ENCODE measurements around the gene NKX1-1.
"Not testable (repeated sequence)": the region's sequence is repeated elsewhere in the genome, so short reads cannot be mapped to it uniquely, and the experiment has no call there.

Gene NKX1-1

DNA sequence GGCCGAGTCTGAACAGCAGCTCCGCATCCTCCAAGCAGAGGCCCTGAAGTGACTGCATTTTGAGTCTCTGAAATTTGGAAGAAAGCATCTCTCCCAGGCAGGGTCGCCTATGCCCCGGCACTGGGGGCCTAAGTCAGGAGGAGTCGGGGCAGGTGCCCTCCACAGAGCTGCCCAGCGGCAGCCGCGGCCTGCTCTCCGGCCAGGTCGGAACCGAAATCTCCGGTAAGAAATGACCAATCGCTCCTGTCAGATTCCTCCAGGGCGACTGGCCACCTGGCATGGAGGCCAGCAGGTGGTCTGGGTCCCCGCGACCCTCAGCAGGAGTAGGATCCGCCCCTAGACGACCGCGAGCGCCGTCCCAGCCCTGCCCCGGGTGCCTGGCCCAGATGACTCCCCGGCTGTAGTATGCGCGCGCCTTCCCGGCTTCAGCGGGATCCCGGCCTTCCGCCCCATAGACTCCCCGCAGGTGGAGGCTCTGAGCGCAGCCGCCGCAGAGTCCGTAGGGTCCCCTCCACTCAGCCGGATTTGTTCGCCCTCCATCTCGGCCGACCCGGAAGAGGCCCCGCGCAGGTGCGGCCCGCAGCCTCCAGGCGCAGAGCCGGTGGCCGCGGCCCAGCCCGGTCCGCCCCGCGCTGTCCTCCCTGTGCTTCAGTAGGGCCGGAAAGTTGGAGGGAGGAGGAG, 1.5 kb downstream of the NKX1-1 start:
- no peak for DNase-seq (ENCODE audit: low spot score)

DNA sequence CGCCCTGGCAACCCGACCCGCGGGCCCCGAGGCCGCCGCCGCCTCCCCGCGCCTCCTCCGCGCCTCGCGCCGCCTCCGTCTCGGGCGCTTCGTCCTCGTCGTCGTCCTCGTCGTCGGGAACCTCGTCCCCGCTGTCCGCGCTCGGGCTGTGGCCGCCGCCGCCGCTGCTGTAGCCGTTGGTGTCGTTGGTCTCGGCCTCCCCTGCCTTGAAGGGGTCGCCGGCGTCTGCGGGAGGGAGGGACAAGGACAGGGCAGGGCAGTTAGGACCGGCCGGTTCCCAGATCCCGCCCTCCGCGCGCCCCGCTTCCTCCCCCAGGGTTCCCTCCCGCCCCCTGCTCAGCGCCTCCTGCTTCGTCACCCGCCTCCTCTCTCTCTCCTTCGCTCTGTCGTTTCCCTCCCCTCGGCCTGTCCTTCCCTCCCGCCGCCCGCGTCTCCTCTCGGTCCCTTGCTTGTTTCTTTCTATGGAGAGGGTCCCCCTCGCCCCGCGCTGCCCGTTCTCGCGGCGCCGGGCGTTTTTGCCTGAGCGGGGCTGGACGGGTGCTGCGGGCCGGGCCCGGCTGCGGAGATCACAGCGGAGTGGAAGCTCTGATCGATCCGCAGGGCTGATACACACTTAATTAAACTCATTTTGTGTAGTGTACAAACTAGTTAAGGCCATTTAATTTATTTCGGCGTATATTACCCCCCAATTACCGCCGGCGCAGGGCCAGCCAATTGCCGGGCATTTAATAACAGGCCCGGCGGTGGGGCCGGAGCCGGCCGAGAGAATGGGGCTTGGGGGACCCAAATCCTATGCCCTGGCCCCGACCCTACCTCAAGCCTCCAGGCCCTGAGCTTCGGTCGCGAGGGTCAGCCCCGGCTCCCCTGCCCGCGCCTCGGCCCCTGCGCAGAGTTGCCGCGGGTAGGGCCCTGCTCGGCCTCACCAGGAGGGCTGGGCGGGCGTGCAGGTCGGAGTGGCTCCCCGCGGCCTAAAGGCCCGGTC, 2.4 kb downstream of the NKX1-1 start:
- DNase-seq (ENCODE audit: low spot score): no peak

DNA sequence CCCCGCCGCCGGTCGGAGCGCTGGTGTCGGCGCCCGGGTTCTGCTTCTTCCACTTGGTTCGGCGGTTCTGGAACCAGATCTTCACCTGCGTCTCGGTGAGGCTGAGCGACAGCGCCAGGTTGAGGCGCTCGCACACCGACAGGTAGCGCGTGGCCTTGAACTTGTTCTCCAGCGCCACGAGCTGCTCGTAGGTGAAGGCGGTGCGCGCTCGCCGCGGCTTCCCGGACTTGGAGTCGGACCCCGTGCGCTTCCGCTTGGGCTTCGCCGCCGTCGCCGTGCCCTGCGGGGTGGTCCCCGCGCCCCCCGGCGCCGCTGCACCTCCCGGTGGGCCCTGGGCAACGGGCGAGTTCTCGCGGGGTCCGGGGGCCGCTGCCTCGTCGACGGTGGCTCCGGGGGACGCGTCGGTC, 3.1 kb downstream of the NKX1-1 start:
- DNase-seq (ENCODE audit: low spot score): no peak

DNA sequence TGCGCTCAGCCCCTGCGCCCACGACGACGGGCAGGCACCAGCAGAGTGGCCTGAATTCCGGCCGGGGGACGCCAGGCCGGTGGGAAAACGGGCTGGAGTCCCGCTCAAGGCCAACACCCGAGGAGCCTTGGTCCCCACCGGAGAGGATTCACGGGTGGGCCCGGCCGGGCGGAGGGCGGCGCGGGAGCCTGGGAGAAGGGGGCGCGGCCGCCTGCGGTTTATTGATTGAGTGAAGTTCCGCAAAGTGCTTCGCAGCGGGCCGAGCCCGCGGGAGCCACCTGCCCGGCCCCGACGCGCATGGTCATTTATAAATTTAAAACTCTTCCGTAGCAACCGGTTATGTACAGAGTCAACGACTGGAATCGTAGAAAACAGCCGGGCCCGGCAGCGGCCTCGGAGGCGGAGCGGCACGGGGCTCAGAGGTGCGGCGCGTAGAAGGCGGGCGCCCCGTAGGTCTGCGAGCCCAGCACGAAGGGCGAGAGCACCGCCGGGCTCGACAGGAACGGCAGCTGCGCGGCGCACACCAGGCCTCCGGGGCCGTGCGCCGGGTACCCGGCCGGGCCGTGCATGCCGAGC, 3.6 kb downstream of the NKX1-1 start:
- DNase-seq (ENCODE audit: low spot score): no peak

DNA sequence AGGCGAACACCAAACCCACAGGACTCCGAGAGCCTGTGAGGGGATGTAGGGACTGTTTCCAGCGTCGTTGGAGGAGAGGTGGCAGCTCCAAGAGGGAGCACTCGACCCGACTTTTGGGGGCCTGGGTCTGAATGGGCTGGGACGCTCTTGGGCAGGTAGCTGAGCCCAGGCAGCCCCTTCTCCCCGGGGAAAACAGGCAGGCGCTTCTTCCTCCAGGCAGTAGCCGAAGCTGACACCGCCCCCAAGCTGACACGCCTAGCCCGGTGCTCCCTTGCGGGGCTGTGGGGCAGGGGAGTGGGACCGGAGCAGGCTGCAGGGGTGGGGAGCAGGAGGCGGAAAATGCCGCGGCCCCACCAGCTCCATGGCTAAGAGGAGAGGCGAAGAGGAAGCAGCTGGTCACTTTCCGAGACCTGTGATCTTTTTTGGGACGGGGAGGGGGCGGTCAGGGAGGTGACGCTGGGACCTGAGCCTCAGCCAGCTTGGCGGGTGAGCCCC, 4.2 kb downstream of the NKX1-1 start:
- DNase-seq (ENCODE audit: low spot score): no peak

DNA sequence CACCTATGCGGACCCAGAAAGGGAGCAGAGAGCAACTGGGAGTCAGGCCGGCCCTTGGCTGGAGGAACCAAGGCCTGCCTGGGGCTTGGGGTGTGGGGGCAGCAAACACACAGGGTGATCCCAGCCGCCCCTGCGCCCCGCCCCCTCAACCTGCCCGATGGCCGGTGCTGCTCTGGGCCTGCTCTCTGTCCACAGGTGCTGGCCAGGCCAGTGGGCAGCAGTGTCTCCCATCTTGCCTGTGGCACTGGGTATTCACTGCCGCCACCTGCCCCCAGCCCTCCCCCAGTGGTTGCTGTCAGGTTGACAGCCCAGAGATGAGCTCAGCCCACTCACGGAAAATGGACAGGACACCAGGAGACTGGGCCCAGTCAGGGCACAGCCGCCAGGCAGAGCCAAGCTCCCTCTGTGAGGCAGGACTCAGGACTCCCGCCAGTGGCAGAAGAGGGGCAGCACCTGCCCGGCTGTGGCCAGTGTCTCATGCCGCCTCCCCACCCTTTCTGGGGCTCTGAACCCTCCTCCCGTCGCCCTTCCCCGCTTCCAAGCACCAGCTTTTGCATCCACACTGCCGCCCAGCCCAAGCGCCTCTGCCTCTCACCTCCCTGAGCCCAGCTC, 4.7 kb downstream of the NKX1-1 start:
- DNase-seq (ENCODE audit: low spot score): no peak

DNA sequence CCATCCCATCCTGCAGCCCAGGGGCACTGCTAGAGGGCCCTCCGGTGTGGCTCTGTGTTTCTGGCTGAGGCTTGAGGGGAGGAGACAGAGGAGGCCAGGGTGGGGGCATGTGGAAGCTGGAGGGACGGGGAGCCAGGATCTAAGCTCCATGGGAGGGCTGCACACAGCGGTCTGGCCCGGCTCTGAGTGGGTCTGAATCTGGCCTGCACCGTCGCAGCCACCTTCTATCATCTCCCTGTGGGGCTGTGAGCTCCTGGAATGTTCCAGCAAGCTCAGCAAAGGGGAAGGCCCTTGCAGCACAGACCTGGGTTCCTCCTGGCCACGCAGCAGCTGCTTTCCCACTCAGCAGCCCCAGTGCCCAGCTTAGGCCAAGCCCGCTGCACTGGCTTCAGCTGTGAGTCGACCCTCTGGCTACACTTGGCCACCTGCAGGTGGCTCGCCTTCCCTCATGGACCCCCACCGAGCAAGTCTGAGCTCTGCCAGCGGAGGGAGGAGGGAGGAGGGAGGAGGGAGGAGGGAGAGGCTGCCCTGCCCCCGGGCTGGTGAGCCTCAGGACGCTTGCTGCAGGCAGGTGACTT, 5.3 kb downstream of the NKX1-1 start:
- DNase-seq (ENCODE audit: low spot score): no peak

DNA sequence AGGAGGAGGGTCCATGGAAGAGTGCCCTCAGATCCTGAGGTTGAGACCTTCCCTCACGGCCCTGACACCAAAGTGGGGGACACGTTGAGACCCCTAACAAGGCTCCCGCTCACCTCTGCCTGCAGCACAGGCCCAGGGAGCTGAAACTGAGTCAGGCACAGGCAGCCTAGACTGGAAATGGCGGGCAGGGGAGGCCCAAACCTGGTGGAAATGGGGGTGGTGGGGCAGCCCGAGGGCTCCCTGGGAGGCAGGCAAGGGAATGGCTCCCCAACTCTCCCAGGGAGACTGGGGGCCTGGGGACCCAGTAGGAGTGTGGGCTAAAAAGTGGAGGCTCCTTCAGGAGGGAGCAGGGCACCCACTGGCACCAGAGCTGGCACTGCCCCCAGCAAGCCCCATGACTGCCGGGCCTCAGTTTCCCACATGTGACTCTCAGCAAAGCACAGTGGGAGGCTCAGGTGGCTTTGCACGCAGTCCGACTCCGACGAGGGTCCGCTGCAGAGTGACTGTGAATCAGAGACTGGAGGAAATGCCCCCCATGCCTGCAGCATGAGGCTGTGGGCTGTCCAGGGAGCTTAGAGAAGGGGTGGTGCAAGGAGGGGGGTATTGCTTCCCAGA, 5.9 kb downstream of the NKX1-1 start:
- no peak for DNase-seq (ENCODE audit: low spot score)

DNA sequence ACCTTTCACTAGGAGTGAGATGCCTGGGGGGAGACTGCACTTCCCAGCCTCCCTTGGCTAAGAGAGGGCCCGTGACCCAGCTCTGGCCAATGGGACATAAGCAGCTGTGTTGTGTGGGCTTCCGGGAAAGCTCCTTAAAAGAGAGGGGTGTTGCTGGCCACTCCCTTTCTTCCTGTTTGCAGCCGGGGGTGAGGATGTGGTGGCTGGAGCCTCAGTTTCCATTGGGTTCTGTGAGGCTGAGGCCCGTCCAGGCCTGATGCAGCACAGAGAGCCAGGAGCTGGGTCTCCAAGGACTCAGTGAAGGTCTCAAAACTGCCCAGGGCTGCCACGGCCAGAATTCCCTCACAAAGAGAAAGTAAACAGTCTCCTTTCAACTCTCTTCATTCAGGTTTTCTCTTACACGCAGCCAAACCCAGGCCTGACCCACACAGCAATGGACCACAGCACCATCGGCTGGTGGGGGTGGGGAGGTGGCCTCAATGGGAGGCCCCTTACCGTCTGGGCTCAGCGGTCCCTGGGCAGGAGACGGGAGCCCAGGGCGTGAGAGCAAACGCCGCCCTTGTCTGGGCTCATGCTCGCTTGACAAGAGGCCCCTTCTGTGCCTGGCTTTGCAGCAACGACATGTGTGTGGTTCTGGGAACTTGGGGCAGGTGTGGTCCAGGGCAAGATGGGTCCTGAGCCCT, 6.6 kb downstream of the NKX1-1 start:
- no peak for DNase-seq (ENCODE audit: low spot score)

DNA sequence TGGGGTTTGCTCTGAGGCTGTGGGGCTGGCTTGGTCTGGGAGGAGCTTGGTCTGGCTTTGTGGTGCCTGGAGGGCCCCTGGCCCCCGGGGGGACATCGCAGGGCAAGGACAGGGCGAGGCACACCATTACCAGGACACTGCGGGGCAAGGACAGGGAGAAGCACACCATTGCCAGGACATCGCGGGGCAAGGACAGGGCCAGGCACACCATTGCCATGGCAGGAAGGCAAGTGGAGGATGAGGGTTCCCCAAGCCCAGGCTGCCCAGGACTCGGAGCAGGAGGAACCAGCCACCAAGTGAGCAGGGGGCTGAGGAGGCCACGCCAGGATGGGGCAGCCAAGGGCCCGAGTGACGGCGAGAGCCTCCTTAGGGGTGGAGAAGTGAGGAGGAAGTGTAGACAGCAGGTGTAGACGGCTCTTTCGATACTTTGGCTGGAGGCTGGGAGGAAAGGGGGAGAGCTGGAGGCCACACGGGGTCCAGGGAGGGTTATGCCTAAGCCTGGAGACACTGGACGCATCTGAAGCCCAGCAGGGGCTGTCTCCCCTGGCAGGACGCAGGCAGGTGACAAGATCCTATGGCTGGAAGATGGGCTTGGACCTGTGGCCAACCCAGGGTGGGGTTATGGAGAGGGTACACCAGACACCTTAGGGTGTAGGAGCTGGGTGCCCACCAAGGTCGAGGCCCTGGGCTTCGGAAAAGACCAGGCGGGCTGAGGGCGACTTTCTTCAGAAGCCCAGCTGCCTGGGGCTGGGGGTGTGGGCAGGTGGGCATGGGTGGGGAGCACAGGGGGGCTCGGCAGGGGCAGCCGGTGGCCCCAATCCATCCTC, 7.3 kb downstream of the NKX1-1 start:
- no peak for DNase-seq (ENCODE audit: low spot score)

DNA sequence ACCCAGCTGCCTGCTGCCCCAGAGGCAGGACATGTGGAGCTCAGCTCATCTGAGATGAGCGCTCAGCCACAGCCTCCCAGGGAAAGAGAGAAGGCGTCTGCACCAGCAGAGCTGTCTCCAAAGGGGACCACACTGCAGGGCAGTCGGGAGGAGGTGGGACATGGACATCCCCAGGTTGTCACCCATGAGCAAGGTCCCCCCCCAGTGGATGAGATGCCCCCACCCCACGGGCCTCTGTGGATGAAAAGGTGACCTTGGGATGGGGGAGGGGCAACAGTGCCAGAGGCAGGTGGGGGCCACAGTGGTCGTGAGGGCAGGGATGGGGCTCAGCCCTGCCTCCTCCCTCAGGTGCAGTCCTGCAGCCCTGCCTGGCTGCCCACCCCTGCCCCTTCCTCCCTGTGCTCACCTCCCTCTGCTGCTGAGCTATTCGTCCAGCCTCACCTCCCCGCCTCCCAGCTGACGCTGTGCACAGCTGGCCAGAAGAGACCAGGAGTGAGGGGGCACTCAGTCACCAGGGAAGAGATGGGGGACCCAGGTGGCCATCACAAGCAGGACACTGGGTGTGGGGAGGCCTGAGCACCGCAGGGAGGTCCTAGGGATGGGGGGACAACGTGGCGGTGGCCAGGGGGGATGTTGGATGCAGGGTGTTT, 9.3 kb downstream of the NKX1-1 start:
- no peak for DNase-seq (ENCODE audit: low spot score)

DNA sequence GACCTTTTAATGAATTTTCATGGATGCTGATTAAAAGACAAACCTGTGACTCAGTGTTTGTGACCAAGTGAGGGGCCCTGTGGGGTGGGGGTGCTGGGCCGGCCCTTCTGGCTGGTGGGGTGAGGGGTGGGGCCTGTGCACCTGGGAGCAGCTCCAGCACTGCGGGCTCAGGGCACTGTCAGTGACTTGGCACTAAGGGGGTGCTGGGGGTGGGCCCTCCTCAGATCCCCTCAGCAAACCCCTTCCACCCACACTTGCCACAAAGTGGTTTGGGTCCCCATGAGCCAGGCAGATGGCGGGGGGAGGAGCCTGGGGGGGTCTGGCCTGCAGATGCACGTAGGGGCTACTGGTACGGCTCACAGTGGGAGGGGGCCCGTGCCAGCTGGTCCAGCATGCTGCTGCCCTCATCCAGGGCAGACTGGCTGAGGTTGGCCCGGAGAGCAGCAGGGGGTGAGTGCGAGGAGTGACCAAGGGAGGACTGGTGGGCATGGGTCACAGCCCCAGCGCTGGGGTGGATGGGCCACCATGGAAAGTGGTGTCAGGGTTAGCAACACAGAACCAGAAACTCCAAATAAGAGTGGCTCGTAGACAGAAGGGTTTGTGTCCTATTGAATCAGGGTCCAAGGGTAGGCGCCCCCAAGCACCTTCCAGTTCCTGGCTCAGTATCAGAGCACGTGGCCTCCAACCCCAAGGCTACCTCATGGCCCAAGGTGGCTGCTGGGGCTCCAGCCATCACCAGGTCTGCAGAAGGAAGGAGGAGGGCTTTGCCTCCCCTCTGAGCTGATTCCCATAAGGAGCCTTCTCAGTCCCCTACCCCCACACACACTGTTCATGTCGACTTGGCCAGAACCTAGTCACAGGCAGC, 10.1 kb downstream of the NKX1-1 start:
- no peak for DNase-seq (ENCODE audit: low spot score)

DNA sequence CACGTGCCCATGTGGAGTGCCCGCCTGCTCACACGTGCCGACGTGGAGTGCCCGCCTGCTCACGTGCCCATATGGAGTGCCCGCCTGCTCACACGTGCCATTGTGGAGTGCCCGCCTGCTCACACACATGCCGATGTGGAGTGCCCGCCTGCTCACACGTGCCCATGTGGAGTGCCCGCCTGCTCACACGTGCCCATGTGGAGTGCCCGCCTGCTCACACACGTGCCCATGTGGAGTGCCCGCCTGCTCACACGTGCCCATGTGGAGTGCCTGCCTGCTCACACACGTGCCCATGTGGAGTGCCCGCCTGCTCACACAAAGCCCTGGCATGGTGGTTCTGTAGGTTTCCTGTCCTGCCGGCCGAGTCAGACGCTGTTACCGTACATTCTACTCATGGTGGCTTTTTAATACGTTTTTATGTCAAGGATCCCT, 10.8 kb downstream of the NKX1-1 start:
- DNase-seq (ENCODE audit: low spot score): not testable (repeated sequence)

DNA sequence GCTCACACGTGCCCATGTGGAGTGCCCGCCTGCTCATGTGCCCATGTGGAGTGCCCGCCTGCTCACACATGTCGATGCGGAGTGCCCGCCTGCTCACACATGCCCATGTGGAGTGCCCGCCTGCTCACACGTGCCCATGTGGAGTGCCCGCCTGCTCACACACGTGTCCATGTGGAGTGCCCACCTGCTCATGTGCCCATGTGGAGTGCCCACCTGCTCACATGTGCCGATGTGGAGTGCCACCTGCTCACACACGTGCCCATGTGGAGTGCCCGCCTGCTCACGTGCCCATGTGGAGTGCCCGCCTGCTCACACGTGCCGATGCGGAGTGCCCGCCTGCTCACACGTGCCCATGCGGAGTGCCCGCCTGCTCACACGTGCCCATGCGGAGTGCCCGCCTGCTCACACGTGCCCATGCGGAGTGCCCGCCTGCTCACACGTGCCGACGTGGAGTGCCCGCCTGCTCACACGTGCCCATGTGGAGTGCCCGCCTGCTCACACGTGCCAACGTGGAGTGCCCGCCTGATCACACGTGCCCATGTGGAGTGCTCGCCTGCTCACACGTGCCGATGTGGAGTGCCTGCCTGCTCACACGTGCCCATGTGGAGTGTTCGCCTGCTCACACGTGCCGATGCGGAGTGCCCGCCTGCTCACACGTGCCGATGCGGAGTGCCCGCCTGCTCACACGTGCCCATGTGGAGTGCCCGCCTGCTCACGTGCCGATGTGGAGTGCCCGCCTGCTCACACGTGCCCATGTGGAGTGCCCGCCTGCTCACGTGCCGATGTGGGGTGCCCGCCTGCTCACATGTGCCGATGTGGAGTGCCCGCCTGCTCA, 11.5 kb downstream of the NKX1-1 start:
- DNase-seq (ENCODE audit: low spot score): not testable (repeated sequence)

DNA sequence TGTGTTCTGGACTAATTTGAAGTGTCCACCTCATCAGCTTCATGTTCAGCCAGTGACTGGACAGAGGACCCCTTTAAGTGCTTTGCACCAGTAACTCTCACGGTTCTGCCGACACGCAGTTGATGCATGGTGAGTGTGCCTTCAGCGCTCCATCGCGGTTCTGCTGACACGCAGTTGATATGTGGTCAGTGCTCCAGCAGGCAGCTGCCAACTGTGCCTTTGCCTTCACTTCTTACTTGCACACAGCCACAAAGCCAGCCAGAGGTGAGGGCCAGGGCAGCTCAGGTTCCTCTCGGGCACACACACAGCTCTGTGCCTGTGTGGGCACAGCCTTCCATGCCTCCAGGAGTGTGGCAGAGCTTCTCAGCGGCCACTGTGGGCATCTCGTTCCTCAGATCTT, 12.4 kb downstream of the NKX1-1 start:
- DNase-seq (ENCODE audit: low spot score): no peak

DNA sequence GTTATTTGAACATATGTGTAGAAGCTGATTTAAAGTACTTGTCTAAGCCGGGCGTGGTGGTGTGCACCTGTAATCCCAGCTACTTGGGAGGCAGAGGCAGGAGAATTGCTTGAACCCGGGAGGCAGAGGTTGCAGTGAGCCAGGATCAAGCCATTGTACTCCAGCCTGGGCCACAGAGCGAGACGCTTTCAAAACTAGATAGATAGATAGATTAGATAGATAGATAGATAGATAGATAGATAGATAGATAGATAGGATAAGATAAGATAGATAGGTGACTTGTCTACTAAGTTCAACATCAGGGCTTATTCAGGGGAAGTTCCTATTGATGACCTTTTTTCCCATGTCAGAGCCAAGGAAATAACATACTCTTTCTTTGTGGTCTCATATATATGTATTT, 12.9 kb downstream of the NKX1-1 start:
- DNase-seq (ENCODE audit: low spot score): not testable (repeated sequence)

Measured in LoVo (cell line).